ENCODE results near the gene CTNNA1. TPM values are rescaled to one million over a fixed set of nuclear protein-coding genes. Genes with fewer than 3 reads are reported as not detected.

Gene CTNNA1
- total RNA-seq, 4 donors from 2014 or later = 251 to 326 (median 274) TPM

GRCh38 chr5:138953387-138954256 is 200.4 kb downstream of the CTNNA1 start:
- TF ChIP-seq CTCF (IDR thresholded peaks at IDR 0.05) = no peak
- ATAC-seq (ENCODE audit: low FRiP score) (peak; percentile 72), DNase-seq (ENCODE audit: low spot score) (no peak)

GRCh38 chr5:138954257-138955012 is 201.2 kb downstream of the CTNNA1 start:
- ATAC-seq (ENCODE audit: low FRiP score) (no peak), DNase-seq (ENCODE audit: low spot score) (no peak)
- no peak for TF ChIP-seq CTCF (IDR thresholded peaks at IDR 0.05)

GRCh38 chr5:138955013-138955660 is 201.9 kb downstream of the CTNNA1 start:
- TF ChIP-seq CTCF (IDR thresholded peaks at IDR 0.05) = no peak
- ATAC-seq (ENCODE audit: low FRiP score) (no peak), DNase-seq (ENCODE audit: low spot score) (no peak)

- DNase-seq (ENCODE audit: low spot score) (no peak), ATAC-seq (ENCODE audit: low FRiP score) (no peak)
- TF ChIP-seq CTCF (IDR thresholded peaks at IDR 0.05) = no peak
Measured at GRCh38 chr5:138955671-138956295, 202.6 kb downstream of the CTNNA1 start.

- DNase-seq (ENCODE audit: low spot score) = no peak
- no peak for ATAC-seq (ENCODE audit: low FRiP score)
- TF ChIP-seq CTCF (IDR thresholded peaks at IDR 0.05) = no peak
Measured at GRCh38 chr5:138956801-138957200, 203.6 kb downstream of the CTNNA1 start.

- no peak for DNase-seq (ENCODE audit: low spot score)
- TF ChIP-seq CTCF (IDR thresholded peaks at IDR 0.05) = no peak
- ATAC-seq (ENCODE audit: low FRiP score) = no peak
Measured at GRCh38 chr5:138960145-138960692, 207.0 kb downstream of the CTNNA1 start.
